HL-60 (cell line): ENCODE results near the gene CACUL1.

ENCODE experiments used
- GABPA ChIP-seq: IDR thresholded peaks from 2 replicates; pipeline ENCODE4 v1.6.1; 2012; ENCODE audit warnings: low read depth
- POLR2AphosphoS5 ChIP-seq: IDR thresholded peaks from 2 replicates; pipeline ENCODE4 v1.6.1; 2012; ENCODE audit warnings: low read depth
- SPI1 ChIP-seq: IDR thresholded peaks from 2 replicates; pipeline ENCODE4 v1.6.1; 2012; ENCODE audit warnings: low read depth, mild to moderate bottlenecking, borderline replicate concordance
- TF ChIP-seq, protein P1 (sequence below): IDR thresholded peaks from one replicate; pipeline ENCODE4 v1.5.1; 2011; ENCODE audit warnings: low read length, control low read depth, inconsistent platforms; ENCODE audit not compliant: insufficient read depth
- TF ChIP-seq, protein P2 (sequence below): IDR thresholded peaks from 2 replicates; pipeline ENCODE4 v1.6.1; 2012; ENCODE audit warnings: low read depth; ENCODE audit not compliant: insufficient replicate concordance

DNA sequence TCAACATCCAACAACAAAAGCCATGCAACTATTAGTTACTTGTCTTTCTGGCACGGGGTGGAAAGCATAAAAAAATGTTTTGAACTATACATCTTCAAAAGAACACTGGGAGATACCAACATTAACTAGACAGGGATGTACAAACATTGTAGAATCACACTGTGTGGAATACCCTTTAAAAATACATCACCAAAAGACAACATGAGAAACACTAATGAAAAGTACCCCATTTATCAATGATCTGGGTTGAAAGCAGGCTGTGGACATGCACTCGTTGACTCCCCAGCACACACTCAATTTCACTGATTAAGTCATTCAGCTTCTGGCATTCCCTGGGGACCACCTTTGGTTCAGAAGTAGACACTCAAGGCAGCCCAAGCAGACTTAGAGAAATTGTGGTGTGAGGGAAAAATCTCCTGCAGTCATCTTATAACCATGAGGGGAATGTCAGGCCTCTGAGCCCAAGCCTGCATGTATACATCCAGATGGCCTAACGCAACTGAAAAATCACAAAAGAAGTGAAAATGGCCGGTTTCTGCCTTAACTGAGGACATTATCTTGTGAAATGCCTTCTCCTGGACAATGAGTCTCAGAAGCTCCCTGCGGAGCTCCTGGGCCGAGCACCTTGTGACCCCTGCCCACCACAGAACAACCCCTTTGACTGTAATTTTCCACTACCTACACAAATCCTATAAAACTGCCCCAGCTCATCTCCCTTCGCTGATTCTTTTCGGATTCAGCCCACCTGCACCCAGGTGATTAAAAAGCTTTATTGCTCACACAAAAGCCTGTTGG lies 53.0 kb downstream of the CACUL1 start:
- TF ChIP-seq, protein P1, sequence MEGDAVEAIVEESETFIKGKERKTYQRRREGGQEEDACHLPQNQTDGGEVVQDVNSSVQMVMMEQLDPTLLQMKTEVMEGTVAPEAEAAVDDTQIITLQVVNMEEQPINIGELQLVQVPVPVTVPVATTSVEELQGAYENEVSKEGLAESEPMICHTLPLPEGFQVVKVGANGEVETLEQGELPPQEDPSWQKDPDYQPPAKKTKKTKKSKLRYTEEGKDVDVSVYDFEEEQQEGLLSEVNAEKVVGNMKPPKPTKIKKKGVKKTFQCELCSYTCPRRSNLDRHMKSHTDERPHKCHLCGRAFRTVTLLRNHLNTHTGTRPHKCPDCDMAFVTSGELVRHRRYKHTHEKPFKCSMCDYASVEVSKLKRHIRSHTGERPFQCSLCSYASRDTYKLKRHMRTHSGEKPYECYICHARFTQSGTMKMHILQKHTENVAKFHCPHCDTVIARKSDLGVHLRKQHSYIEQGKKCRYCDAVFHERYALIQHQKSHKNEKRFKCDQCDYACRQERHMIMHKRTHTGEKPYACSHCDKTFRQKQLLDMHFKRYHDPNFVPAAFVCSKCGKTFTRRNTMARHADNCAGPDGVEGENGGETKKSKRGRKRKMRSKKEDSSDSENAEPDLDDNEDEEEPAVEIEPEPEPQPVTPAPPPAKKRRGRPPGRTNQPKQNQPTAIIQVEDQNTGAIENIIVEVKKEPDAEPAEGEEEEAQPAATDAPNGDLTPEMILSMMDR, result no peak
- TF ChIP-seq POLR2AphosphoS5 (no peak), SPI1 (no peak), GABPA (no peak)
- TF ChIP-seq, protein P2, sequence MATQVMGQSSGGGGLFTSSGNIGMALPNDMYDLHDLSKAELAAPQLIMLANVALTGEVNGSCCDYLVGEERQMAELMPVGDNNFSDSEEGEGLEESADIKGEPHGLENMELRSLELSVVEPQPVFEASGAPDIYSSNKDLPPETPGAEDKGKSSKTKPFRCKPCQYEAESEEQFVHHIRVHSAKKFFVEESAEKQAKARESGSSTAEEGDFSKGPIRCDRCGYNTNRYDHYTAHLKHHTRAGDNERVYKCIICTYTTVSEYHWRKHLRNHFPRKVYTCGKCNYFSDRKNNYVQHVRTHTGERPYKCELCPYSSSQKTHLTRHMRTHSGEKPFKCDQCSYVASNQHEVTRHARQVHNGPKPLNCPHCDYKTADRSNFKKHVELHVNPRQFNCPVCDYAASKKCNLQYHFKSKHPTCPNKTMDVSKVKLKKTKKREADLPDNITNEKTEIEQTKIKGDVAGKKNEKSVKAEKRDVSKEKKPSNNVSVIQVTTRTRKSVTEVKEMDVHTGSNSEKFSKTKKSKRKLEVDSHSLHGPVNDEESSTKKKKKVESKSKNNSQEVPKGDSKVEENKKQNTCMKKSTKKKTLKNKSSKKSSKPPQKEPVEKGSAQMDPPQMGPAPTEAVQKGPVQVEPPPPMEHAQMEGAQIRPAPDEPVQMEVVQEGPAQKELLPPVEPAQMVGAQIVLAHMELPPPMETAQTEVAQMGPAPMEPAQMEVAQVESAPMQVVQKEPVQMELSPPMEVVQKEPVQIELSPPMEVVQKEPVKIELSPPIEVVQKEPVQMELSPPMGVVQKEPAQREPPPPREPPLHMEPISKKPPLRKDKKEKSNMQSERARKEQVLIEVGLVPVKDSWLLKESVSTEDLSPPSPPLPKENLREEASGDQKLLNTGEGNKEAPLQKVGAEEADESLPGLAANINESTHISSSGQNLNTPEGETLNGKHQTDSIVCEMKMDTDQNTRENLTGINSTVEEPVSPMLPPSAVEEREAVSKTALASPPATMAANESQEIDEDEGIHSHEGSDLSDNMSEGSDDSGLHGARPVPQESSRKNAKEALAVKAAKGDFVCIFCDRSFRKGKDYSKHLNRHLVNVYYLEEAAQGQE, result no peak
